Measurements from ENCODE around the gene ZNF597. TPM values are rescaled to one million over a fixed set of nuclear protein-coding genes. Genes with fewer than 3 reads are reported as not detected.
A peak's percentile ranks its signal among the peaks of the same experiment; 100 is the strongest.

Gene ZNF597
- total RNA-seq: 1 to 10 TPM; 2.4 to 2.7 TPM

- ATAC-seq (peak; percentile 94), DNase-seq (peak; percentile 87)
- Mint-ChIP-seq H3K27ac (peak within 1 kb of the TSS; percentile 96), H3K27me3 (ENCODE audit: low read depth) (no peaks in the 10 kb centered on the region), H3K36me3 (ENCODE audit: low read depth) (peaks cover 54% of the 10 kb centered on the region), H3K9me3 (ENCODE audit: insufficient read depth) (peaks cover 14% of the 10 kb centered on the region), H3K4me3 (peak within 1 kb of the TSS; percentile 95), H3K4me1 (ENCODE audit: low read depth) (peaks cover 22% of the 10 kb centered on the region)
- CTCF ChIA-PET: interaction anchor here (0.6 to 1.8 kb wide), 10 partner anchors 11 to 294 kb away, joined by 3 to 8 read pairs (median 4); partner anchors contain the start of genes ZNF174 and ZSCAN32
- POLR2A ChIA-PET: interaction anchor here (0.7 to 2.4 kb wide), 9 partner anchors 10 to 234 kb away, joined by 3 to 26 read pairs (median 5); partner anchors contain the start of genes CLUAP1, ZNF174, ZNF263 and ZSCAN32
Measured at GRCh38 chr16:3443108-3444031, at the start of gene ZNF597, which contains the start of gene NAA60. Gene ZNF597 (minus strand): TSS chr16:3443504. CDS start chr16:3443153, 351 bp downstream. Gene NAA60 (plus strand): TSS chr16:3443680. CDS start chr16:3476228, 32,548 bp downstream.

- H3K27me3 Mint-ChIP-seq (ENCODE audit: low read depth): no peaks in the 10 kb centered on the region
- POLR2A ChIA-PET: interaction anchor here (0.5 kb wide), 1 partner anchor 12 kb away, joined by 3 read pairs; no protein-coding TSS in a partner anchor
- no peak overlapping the region for H3K27ac Mint-ChIP-seq
- H3K9me3 Mint-ChIP-seq (ENCODE audit: insufficient read depth): no peaks in the 10 kb centered on the region
- H3K4me1 Mint-ChIP-seq (ENCODE audit: low read depth): no peaks in the 10 kb centered on the region
- no peak overlapping the region for H3K4me3 Mint-ChIP-seq
- CTCF ChIA-PET: no interaction called here
- ATAC-seq (no peak), DNase-seq (no peak)
- H3K36me3 Mint-ChIP-seq (ENCODE audit: low read depth): no peaks in the 10 kb centered on the region
Measured at GRCh38 chr16:3492356-3492755, 49.1 kb upstream of the ZNF597 start.

GRCh38 chr16:3490911-3491629 lies 47.8 kb upstream of the ZNF597 start:
- Mint-ChIP-seq H3K4me1 (ENCODE audit: low read depth) (no peaks in the 10 kb centered on the region), H3K36me3 (ENCODE audit: low read depth) (peaks cover 3% of the 10 kb centered on the region), H3K9me3 (ENCODE audit: insufficient read depth) (no peaks in the 10 kb centered on the region), H3K4me3 (no peak overlapping the region), H3K27me3 (ENCODE audit: low read depth) (no peaks in the 10 kb centered on the region), H3K27ac (no peak overlapping the region)
- ChIA-PET CTCF (interaction anchor here (1.4 kb wide), 1 partner anchor 9 kb away, joined by 3 read pairs; no protein-coding TSS in a partner anchor), POLR2A (interaction anchor here (0.6 kb wide), 1 partner anchor 1741 kb away, joined by 3 read pairs; no protein-coding TSS in a partner anchor)
- ATAC-seq (no peak), DNase-seq (no peak)

- DNase-seq: no peak
- no peaks in the 10 kb centered on the region for H3K4me1 Mint-ChIP-seq (ENCODE audit: low read depth)
- CTCF ChIA-PET: no interaction called here
- POLR2A ChIA-PET: interaction anchor here (0.6 kb wide), 1 partner anchor 15 kb away, joined by 3 read pairs; no protein-coding TSS in a partner anchor
- no peak overlapping the region for H3K27ac Mint-ChIP-seq
- peaks cover 6% of the 10 kb centered on the region for H3K36me3 Mint-ChIP-seq (ENCODE audit: low read depth)
- H3K4me3 Mint-ChIP-seq: no peak overlapping the region
- no peak for ATAC-seq
- H3K27me3 Mint-ChIP-seq (ENCODE audit: low read depth): no peaks in the 10 kb centered on the region
- H3K9me3 Mint-ChIP-seq (ENCODE audit: insufficient read depth): no peaks in the 10 kb centered on the region
Measured at GRCh38 chr16:3488801-3489200, 45.5 kb upstream of the ZNF597 start.

- CTCF ChIA-PET: interaction anchor here (1.8 kb wide), 1 partner anchor 12 kb away, joined by 6 read pairs; no protein-coding TSS in a partner anchor
- POLR2A ChIA-PET: interaction anchor here (0.6 to 1.0 kb wide), 2 partner anchors 92 to 205 kb away, joined by 3 read pairs; no protein-coding TSS in a partner anchor
- Mint-ChIP-seq H3K4me3 (no peak overlapping the region), H3K9me3 (ENCODE audit: insufficient read depth) (no peaks in the 10 kb centered on the region), H3K36me3 (ENCODE audit: low read depth) (peaks cover 15% of the 10 kb centered on the region), H3K27ac (no peak overlapping the region), H3K4me1 (ENCODE audit: low read depth) (no peaks in the 10 kb centered on the region), H3K27me3 (ENCODE audit: low read depth) (no peaks in the 10 kb centered on the region)
- ATAC-seq (no peak), DNase-seq (no peak)
Measured at GRCh38 chr16:3487521-3488410, 44.5 kb upstream of the ZNF597 start.

GRCh38 chr16:3486506-3487215 lies 43.4 kb upstream of the ZNF597 start:
- ChIA-PET CTCF (interaction anchor here (1.8 kb wide), 1 partner anchor 13 kb away, joined by 6 read pairs; no protein-coding TSS in a partner anchor), POLR2A (no interaction called here)
- peaks cover 23% of the 10 kb centered on the region for H3K36me3 Mint-ChIP-seq (ENCODE audit: low read depth)

GRCh38 chr16:3485821-3486505 lies 42.7 kb upstream of the ZNF597 start:
- Mint-ChIP-seq H3K9me3 (ENCODE audit: insufficient read depth) (no peaks in the 10 kb centered on the region), H3K4me1 (ENCODE audit: low read depth) (no peaks in the 10 kb centered on the region), H3K36me3 (ENCODE audit: low read depth) (peaks cover 27% of the 10 kb centered on the region), H3K4me3 (no peak overlapping the region), H3K27me3 (ENCODE audit: low read depth) (no peaks in the 10 kb centered on the region), H3K27ac (no peak overlapping the region)
- CTCF ChIA-PET: interaction anchor here (0.6 kb wide), 1 partner anchor 28 kb away, joined by 3 read pairs; no protein-coding TSS in a partner anchor
- DNase-seq (no peak), ATAC-seq (peak; percentile 14)
- POLR2A ChIA-PET: no interaction called here

More at GRCh38 chr16:3486506-3487215, 43.4 kb upstream of the ZNF597 start:
- Mint-ChIP-seq H3K9me3 (ENCODE audit: insufficient read depth) (no peaks in the 10 kb centered on the region), H3K4me3 (no peak overlapping the region), H3K27ac (no peak overlapping the region), H3K4me1 (ENCODE audit: low read depth) (no peaks in the 10 kb centered on the region), H3K27me3 (ENCODE audit: low read depth) (no peaks in the 10 kb centered on the region)
- ATAC-seq (no peak), DNase-seq (no peak)

- Mint-ChIP-seq H3K4me1 (ENCODE audit: low read depth) (no peaks in the 10 kb centered on the region), H3K36me3 (ENCODE audit: low read depth) (peaks cover 29% of the 10 kb centered on the region), H3K27me3 (ENCODE audit: low read depth) (no peaks in the 10 kb centered on the region), H3K9me3 (ENCODE audit: insufficient read depth) (no peaks in the 10 kb centered on the region), H3K27ac (no peak overlapping the region), H3K4me3 (no peak overlapping the region)
- ChIA-PET CTCF (interaction anchor here (0.6 kb wide), 1 partner anchor 29 kb away, joined by 3 read pairs; no protein-coding TSS in a partner anchor), POLR2A (no interaction called here)
- no peak for ATAC-seq
- no peak for DNase-seq
Measured at GRCh38 chr16:3485097-3485745, 41.9 kb upstream of the ZNF597 start.

- H3K4me3 Mint-ChIP-seq: no peak overlapping the region
- DNase-seq (no peak), ATAC-seq (no peak)
- H3K27ac Mint-ChIP-seq: no peak overlapping the region
- H3K9me3 Mint-ChIP-seq (ENCODE audit: insufficient read depth): no peaks in the 10 kb centered on the region
- POLR2A ChIA-PET: no interaction called here
- no peaks in the 10 kb centered on the region for H3K27me3 Mint-ChIP-seq (ENCODE audit: low read depth)
- CTCF ChIA-PET: no interaction called here
- peaks cover 3% of the 10 kb centered on the region for H3K4me1 Mint-ChIP-seq (ENCODE audit: low read depth)
- H3K36me3 Mint-ChIP-seq (ENCODE audit: low read depth): peaks cover 34% of the 10 kb centered on the region
Measured at GRCh38 chr16:3484318-3485096, 41.2 kb upstream of the ZNF597 start.

All from activated CD8-positive, alpha-beta T cell treated with anti-CD3 and anti-CD28 coated beads, Interleukin-2, amount 10 ng/mL, durations not matched to agents 7 days and 5 days (primary cell).